Activated naive CD4-positive, alpha-beta T cell treated with anti-CD3 and anti-CD28 coated beads, Interleukin-2, amount 50 U/mL, for 24 hours (primary cell): ENCODE measurements around the gene HOXA11.

Experiments
- H3K27ac Mint-ChIP-seq: one replicate; pipeline ENCODE4 v1.8.0; 2021; ENCODE audit warnings: mild to moderate bottlenecking, mixed read lengths
- H3K27me3 Mint-ChIP-seq: one replicate; pipeline ENCODE4 v1.8.0; 2021; ENCODE audit warnings: mixed read lengths
- H3K36me3 Mint-ChIP-seq: one replicate; pipeline ENCODE4 v1.8.0; 2021; ENCODE audit warnings: mixed read lengths
- H3K4me1 Mint-ChIP-seq: one replicate; pipeline ENCODE4 v1.8.0; 2021; ENCODE audit warnings: mixed read lengths
- H3K4me3 Mint-ChIP-seq: one replicate; pipeline ENCODE4 v1.8.0; 2021; ENCODE audit warnings: mild to moderate bottlenecking, mixed read lengths
- H3K9me3 Mint-ChIP-seq: one replicate; pipeline ENCODE4 v1.8.0; 2021; ENCODE audit warnings: mixed read lengths

HOXA11 gene

GRCh38 chr7:27133409-27134231, 51.4 kb downstream of the HOXA11 start:
- no peak overlapping the region for H3K27ac Mint-ChIP-seq
- H3K4me1 Mint-ChIP-seq: peaks cover 11% of the 10 kb centered on the region
- H3K4me3 Mint-ChIP-seq: no peak overlapping the region
- H3K27me3 Mint-ChIP-seq: peaks cover 36% of the 10 kb centered on the region
- H3K36me3 Mint-ChIP-seq: no peaks in the 10 kb centered on the region
- no peaks in the 10 kb centered on the region for H3K9me3 Mint-ChIP-seq

- peaks cover 32% of the 10 kb centered on the region for H3K27me3 Mint-ChIP-seq
- no peaks in the 10 kb centered on the region for H3K9me3 Mint-ChIP-seq
- H3K4me3 Mint-ChIP-seq: no peak overlapping the region
- no peaks in the 10 kb centered on the region for H3K36me3 Mint-ChIP-seq
- no peak overlapping the region for H3K27ac Mint-ChIP-seq
- peaks cover 11% of the 10 kb centered on the region for H3K4me1 Mint-ChIP-seq
Observed at GRCh38 chr7:27132978-27133377, 52.1 kb downstream of the HOXA11 start.

- Mint-ChIP-seq H3K27me3 (peaks cover 31% of the 10 kb centered on the region), H3K9me3 (no peaks in the 10 kb centered on the region), H3K36me3 (no peaks in the 10 kb centered on the region), H3K27ac (no peak overlapping the region), H3K4me3 (peak overlapping the region; percentile 13), H3K4me1 (peaks cover 11% of the 10 kb centered on the region)
Observed at GRCh38 chr7:27132214-27132613, 52.8 kb downstream of the HOXA11 start.

- peaks cover 28% of the 10 kb centered on the region for H3K27me3 Mint-ChIP-seq
- no peaks in the 10 kb centered on the region for H3K36me3 Mint-ChIP-seq
- H3K4me3 Mint-ChIP-seq: peak overlapping the region; percentile 62
- no peaks in the 10 kb centered on the region for H3K9me3 Mint-ChIP-seq
- peaks cover 11% of the 10 kb centered on the region for H3K4me1 Mint-ChIP-seq
- no peak overlapping the region for H3K27ac Mint-ChIP-seq
Observed at GRCh38 chr7:27131390-27131819, 53.6 kb downstream of the HOXA11 start.
